HepG2 (cell line): ENCODE data around the gene FUOM.

Experiments
- GTF2F1 ChIP-seq: fragments of 150-350 bp; IDR thresholded peaks from 2 replicates; pipeline ENCODE4 v1.6.1; 2014; ENCODE audit warnings: low read length
- HIVEP1 ChIP-seq: sonication (generic); formaldehyde crosslinking; IDR thresholded peaks from 2 replicates; pipeline ENCODE4 v1.4.0; 2020; ENCODE audit warnings: mild to moderate bottlenecking, missing genetic modification reagents
- JUNB ChIP-seq: sonication (generic); formaldehyde crosslinking; IDR thresholded peaks from 2 replicates; pipeline ENCODE4 v1.8.0; 2022; ENCODE audit warnings: missing genetic modification reagents, mild to moderate bottlenecking, borderline replicate concordance
- MAFK ChIP-seq, 2 experiments: IDR thresholded peaks in 1 of 2; conservative IDR thresholded peaks in 1 of 2; 2 replicates each; pipeline ENCODE4 v1.6.1; 2011; ENCODE audit warnings: improper control_type of control experiment in 2 of 2, low read length in 2 of 2
- POLR2AphosphoS5 ChIP-seq: IDR thresholded peaks from 2 replicates; pipeline ENCODE4 v1.6.1; 2012; ENCODE audit warnings: low read depth, low read length
- ZNF33A ChIP-seq: sonication (generic); formaldehyde crosslinking; IDR thresholded peaks from 2 replicates; pipeline ENCODE4 v1.5.1; 2020; ENCODE audit warnings: missing genetic modification reagents, mild to moderate bottlenecking, moderate library complexity, borderline replicate concordance
- TF ChIP-seq, protein P1 (sequence below): sonication (generic); formaldehyde crosslinking; IDR thresholded peaks from 2 replicates; pipeline ENCODE4 v1.5.0; 2020; ENCODE audit warnings: mild to moderate bottlenecking, missing genetic modification reagents, borderline replicate concordance

DNA sequence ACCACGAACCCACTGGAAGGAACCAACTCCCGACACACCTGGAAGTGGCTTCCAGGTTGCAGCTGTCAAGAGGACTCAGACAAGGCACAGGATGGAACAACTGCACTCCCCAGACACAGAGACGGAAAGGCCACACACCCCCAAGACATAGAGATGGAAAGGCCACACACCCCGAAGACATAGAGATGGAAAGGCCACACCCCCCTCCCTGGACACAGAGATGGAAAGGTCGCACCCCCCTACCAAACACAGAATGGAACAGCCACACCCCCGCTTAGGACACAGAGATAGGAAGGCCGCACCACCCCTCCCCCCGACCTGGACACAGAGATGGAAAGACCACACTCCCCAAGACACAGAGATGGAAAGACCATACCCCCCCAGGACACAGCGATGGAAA lies 41.6 kb downstream of the FUOM start:
- TF ChIP-seq ZNF33A (no peak), MAFK (conservative IDR thresholded peaks at IDR 0.05 in 1 of 2, IDR thresholded peaks at IDR 0.05 in 1 of 2; ENCODE audit: low read length in 2 of 2) (no peak), JUNB (no peak), HIVEP1 (CRISPR knock-in tag) (no peak), POLR2AphosphoS5 (no peak), GTF2F1 (no peak)
- TF ChIP-seq, protein P1, sequence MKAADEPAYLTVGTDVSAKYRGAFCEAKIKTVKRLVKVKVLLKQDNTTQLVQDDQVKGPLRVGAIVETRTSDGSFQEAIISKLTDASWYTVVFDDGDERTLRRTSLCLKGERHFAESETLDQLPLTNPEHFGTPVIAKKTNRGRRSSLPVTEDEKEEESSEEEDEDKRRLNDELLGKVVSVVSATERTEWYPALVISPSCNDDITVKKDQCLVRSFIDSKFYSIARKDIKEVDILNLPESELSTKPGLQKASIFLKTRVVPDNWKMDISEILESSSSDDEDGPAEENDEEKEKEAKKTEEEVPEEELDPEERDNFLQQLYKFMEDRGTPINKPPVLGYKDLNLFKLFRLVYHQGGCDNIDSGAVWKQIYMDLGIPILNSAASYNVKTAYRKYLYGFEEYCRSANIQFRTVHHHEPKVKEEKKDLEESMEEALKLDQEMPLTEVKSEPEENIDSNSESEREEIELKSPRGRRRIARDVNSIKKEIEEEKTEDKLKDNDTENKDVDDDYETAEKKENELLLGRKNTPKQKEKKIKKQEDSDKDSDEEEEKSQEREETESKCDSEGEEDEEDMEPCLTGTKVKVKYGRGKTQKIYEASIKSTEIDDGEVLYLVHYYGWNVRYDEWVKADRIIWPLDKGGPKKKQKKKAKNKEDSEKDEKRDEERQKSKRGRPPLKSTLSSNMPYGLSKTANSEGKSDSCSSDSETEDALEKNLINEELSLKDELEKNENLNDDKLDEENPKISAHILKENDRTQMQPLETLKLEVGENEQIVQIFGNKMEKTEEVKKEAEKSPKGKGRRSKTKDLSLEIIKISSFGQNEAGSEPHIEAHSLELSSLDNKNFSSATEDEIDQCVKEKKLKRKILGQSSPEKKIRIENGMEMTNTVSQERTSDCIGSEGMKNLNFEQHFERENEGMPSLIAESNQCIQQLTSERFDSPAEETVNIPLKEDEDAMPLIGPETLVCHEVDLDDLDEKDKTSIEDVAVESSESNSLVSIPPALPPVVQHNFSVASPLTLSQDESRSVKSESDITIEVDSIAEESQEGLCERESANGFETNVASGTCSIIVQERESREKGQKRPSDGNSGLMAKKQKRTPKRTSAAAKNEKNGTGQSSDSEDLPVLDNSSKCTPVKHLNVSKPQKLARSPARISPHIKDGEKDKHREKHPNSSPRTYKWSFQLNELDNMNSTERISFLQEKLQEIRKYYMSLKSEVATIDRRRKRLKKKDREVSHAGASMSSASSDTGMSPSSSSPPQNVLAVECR (CRISPR knock-in tag), result no peak
